Endothelial cell of umbilical vein (primary cell): Measurements from ENCODE around the gene CREB3L2. TPM values are rescaled to one million over a fixed set of nuclear protein-coding genes. Genes with fewer than 3 reads are reported as not detected.

ENCODE experiments used
- BruUV-seq: library from RNA; stranded (reverse); fragments of 400-500 nt; replicated peaks from 2 replicates; lab custom pipeline; 2021; lab: Mats Ljungman, UMichigan
- CTCF ChIA-PET: fragments of 300-600, 350-600 bp; sonication (Branson Sonifier 250); formaldehyde crosslinking; loops from one replicate; lab custom pipeline; 2021; ENCODE audit warnings: antibody characterized with exemption, inconsistent platforms; lab: Charles Lee
- POLR2A ChIA-PET: fragments of 300-600, 350-600 bp; sonication (Branson Sonifier 250); formaldehyde crosslinking; loops from one replicate; lab custom pipeline; 2021; ENCODE audit warnings: antibody characterized with exemption, inconsistent platforms; lab: Charles Lee
- DNase-seq: peaks from one replicate; pipeline ENCODE4 v3.0.0-alpha.2; 2011; ENCODE audit warnings: low read depth, low spot score
- FAIRE-seq: peaks from 2 replicates; lab custom pipeline; 2011; peaks lifted over from hg19 to GRCh38; lab: Jason Lieb, UNC
- H2AFZ ChIP-seq: 2 replicates; pipeline ENCODE4 v1.6.0; 2012; ENCODE audit warnings: low read depth, low read length, control low read depth, inconsistent platforms
- H3K27ac ChIP-seq: 2 replicates; pipeline ENCODE4 v1.5.1; 2011; ENCODE audit warnings: low read depth, mild to moderate bottlenecking, control low read depth, low read length, moderate library complexity; ENCODE audit not compliant: insufficient read depth
- H3K27me3 ChIP-seq, 2 experiments: 2 replicates each; pipeline versions ENCODE4 v1.6.0 to v1.6.1; 2011; ENCODE audit warnings: low read length in 2 of 2, mixed read lengths in 1 of 2; ENCODE audit not compliant: control insufficient read depth in 2 of 2, insufficient read depth in 2 of 2
- H3K36me3 ChIP-seq, 2 experiments: 2 replicates in 1 of 2; 3 replicates in 1 of 2; pipeline ENCODE4 v1.5.1; 2011; ENCODE audit warnings: low read length in 2 of 2, mild to moderate bottlenecking in 1 of 2, moderate library complexity in 1 of 2; ENCODE audit not compliant: control insufficient read depth in 2 of 2, insufficient read depth in 2 of 2; ENCODE audit errors: extremely low read depth in 1 of 2
- H3K4me1 ChIP-seq: 3 replicates; pipeline ENCODE4 v1.5.1; 2011; ENCODE audit warnings: mild to moderate bottlenecking, low read length; ENCODE audit not compliant: control insufficient read depth, insufficient read depth; ENCODE audit errors: extremely low read depth
- H3K4me2 ChIP-seq: 2 replicates; pipeline ENCODE4 v1.6.1; 2011; ENCODE audit warnings: low read length, control low read depth, mixed read lengths; ENCODE audit not compliant: insufficient read depth
- H3K4me3 ChIP-seq, 3 experiments: fragments of 200-600 bp in 1 of 3; sonication (generic), shearing (Covaris generic) in 1 of 3; replicated peaks in 1 of 3; 2 replicates each; pipeline ENCODE4 v1.5.1; 2011 to 2016; ENCODE audit warnings: control low read depth in 3 of 3, low read length in 3 of 3, mild to moderate bottlenecking in 2 of 3, inconsistent platforms in 1 of 3, low read depth in 1 of 3, moderate library complexity in 1 of 3; ENCODE audit not compliant: insufficient read depth in 1 of 3
- H3K79me2 ChIP-seq: 2 replicates; pipeline ENCODE4 v1.6.0; 2012; ENCODE audit warnings: low read length, inconsistent platforms; ENCODE audit not compliant: control insufficient read depth, insufficient read depth
- H3K9ac ChIP-seq: replicated peaks from 2 replicates; pipeline ENCODE3; 2011; ENCODE audit warnings: low read length, control low read depth; ENCODE audit not compliant: insufficient read depth; ENCODE audit errors: extremely low read depth
- H3K9me1 ChIP-seq: replicated peaks from 3 replicates; pipeline ENCODE4 v1.6.0; 2011; ENCODE audit warnings: mild to moderate bottlenecking, low read length; ENCODE audit not compliant: control insufficient read depth, insufficient read depth; ENCODE audit errors: extremely low read depth
- H3K9me3 ChIP-seq: replicated peaks from 2 replicates; pipeline ENCODE4 v1.5.1; 2012; ENCODE audit warnings: low read length, inconsistent platforms; ENCODE audit not compliant: control insufficient read depth, insufficient read depth
- H4K20me1 ChIP-seq: replicated peaks from 2 replicates; pipeline ENCODE3; 2011; ENCODE audit warnings: mild to moderate bottlenecking, low read length; ENCODE audit not compliant: control insufficient read depth, insufficient read depth; ENCODE audit errors: extremely low read depth
- CTCF ChIP-seq, 2 donors: IDR thresholded peaks; 1 replicate in 1 of 2; 2 replicates in 1 of 2; pipeline ENCODE4 v1.5.1; 2011; ENCODE audit warnings: low read length in 2 of 2, mild to moderate bottlenecking in 2 of 2, moderate library complexity in 2 of 2, control low read depth in 1 of 2, inconsistent platforms in 1 of 2, low read depth in 1 of 2; ENCODE audit not compliant: insufficient read depth in 1 of 2; ENCODE audit errors: extremely low read depth in 1 of 2
- EZH2 ChIP-seq: IDR thresholded peaks from 2 replicates; pipeline ENCODE4 v1.6.1; 2012; ENCODE audit warnings: borderline replicate concordance, low read depth, mild to moderate bottlenecking, moderate library complexity, low read length, inconsistent platforms; ENCODE audit not compliant: severe bottlenecking
- FOS ChIP-seq: IDR thresholded peaks from 2 replicates; pipeline ENCODE4 v1.6.1; 2011; ENCODE audit warnings: mild to moderate bottlenecking, low read length, moderate library complexity, borderline replicate concordance; ENCODE audit not compliant: insufficient read depth
- GATA2 ChIP-seq: IDR thresholded peaks from 2 replicates; pipeline ENCODE4 v1.7.0; 2011; ENCODE audit warnings: low read depth, mild to moderate bottlenecking, moderate library complexity, mixed read lengths, low read length; ENCODE audit not compliant: insufficient read length, insufficient read depth
- JUN ChIP-seq: IDR thresholded peaks from 2 replicates; pipeline ENCODE4 v1.6.1; 2011; ENCODE audit warnings: borderline replicate concordance, low read depth; ENCODE audit not compliant: insufficient read length, insufficient read depth
- MAX ChIP-seq: IDR thresholded peaks from 2 replicates; pipeline ENCODE4 v1.6.1; 2011; ENCODE audit not compliant: insufficient read depth, insufficient read length
- MYC ChIP-seq: IDR thresholded peaks from one replicate; pipeline ENCODE4 v1.6.1; 2011; ENCODE audit warnings: mild to moderate bottlenecking, low read depth, low read length
- POLR2A ChIP-seq: IDR thresholded peaks from 2 replicates; pipeline ENCODE4 v1.6.1; 2012; ENCODE audit warnings: low read depth, mild to moderate bottlenecking, control low read depth, low read length
- POLR2AphosphoS5 ChIP-seq: IDR thresholded peaks from 2 replicates; pipeline ENCODE4 v1.6.1; 2012; ENCODE audit warnings: low read depth, mild to moderate bottlenecking, control low read depth, low read length, moderate library complexity; ENCODE audit not compliant: insufficient read depth
- dilution Hi-C: fragments of 300-500 bp; cut with MboI; formaldehyde crosslinking; loops from one replicate; pipeline ENCODE4 v1.15.0; 2019; ENCODE audit warnings: low sequenced_read_pairs; ENCODE audit not compliant: extremely low pct_ligation_motif_present
- intact Hi-C: fragments of 100-400 bp; cut with micrococcal nuclease; formaldehyde crosslinking; loops from one replicate; pipeline ENCODE4 v1.10.0; 2022
- polyA plus RNA-seq, 4 experiments: library from polyadenylated mRNA; depleted of rRNA in 3 of 4; stranded (reverse) in 3 of 4; unstranded in 1 of 4; fragments of >200 nt; gene quantifications; 2 replicates each; pipeline versions ENCODE4 v1.2.1 to v1.2.3, GENCODE V29; 2011 to 2012; ENCODE audit warnings: missing spikeins in 1 of 4
- total RNA-seq: library from RNA; stranded (reverse); gene quantifications from 2 replicates; pipeline ENCODE4 v1.2.3, GENCODE V29; 2021

CREB3L2 gene
- total and polyA plus RNA-seq, 2 donors (not counting 3 experiments of a cell fraction or from before 2014, with no cell fraction given) = 32.1 to 93.4 TPM

GRCh38 chr7:137987563-137987962, 14.3 kb downstream of the CREB3L2 start:
- intact Hi-C loops = loop anchor here (2.0 kb wide), 1 partner anchor 55 kb away; no protein-coding TSS in a partner anchor
- H3K36me3 ChIP-seq = no peaks in the 10 kb centered on the region
- no peaks in the 10 kb centered on the region for H3K9me3 ChIP-seq
- POLR2A ChIA-PET = no interaction called here
- H2AFZ ChIP-seq = no peak overlapping the region
- H3K9ac ChIP-seq = no peak overlapping the region
- H3K4me3 ChIP-seq = no peak overlapping the region
- TF ChIP-seq POLR2A (no peak), EZH2 (no peak), GATA2 (no peak), MYC (no peak), MAX (no peak), JUN (no peak), POLR2AphosphoS5 (no peak), FOS (no peak), CTCF (IDR thresholded peaks at IDR 0.05; ENCODE audit: extremely low read depth in 1 of 2, insufficient read depth in 1 of 2, low read depth in 1 of 2, low read length in 2 of 2) (no peak)
- DNase-seq = no peak
- no peak for FAIRE-seq
- peak overlapping the region; percentile 0 for H3K4me2 ChIP-seq
- no peaks in the 10 kb centered on the region for H3K27me3 ChIP-seq
- peaks cover 86% of the 10 kb centered on the region for H3K4me1 ChIP-seq
- no TSS peak for BruUV-seq
- H4K20me1 ChIP-seq = no peaks in the 10 kb centered on the region
- no peaks in the 10 kb centered on the region for H3K9me1 ChIP-seq
- CTCF ChIA-PET = interaction anchor here (0.8 to 1.9 kb wide), 6 partner anchors 11 to 34 kb away, joined by 3 to 7 read pairs (median 4); partner anchors contain the start of gene CREB3L2
- H3K79me2 ChIP-seq = peaks cover 70% of the 10 kb centered on the region
- dilution Hi-C loops = no loop called here
- H3K27ac ChIP-seq = no peak overlapping the region
